ENCODE measurements around the gene GMPPB. TPM values are rescaled to one million over a fixed set of nuclear protein-coding genes. Genes with fewer than 3 reads are reported as not detected.

GMPPB gene
- total and polyA plus RNA-seq, 2 of the 8 experiments (the other 6 are each of a cell fraction or from before 2014, with no cell fraction given), result 20.9 to 23.9 TPM

DNA sequence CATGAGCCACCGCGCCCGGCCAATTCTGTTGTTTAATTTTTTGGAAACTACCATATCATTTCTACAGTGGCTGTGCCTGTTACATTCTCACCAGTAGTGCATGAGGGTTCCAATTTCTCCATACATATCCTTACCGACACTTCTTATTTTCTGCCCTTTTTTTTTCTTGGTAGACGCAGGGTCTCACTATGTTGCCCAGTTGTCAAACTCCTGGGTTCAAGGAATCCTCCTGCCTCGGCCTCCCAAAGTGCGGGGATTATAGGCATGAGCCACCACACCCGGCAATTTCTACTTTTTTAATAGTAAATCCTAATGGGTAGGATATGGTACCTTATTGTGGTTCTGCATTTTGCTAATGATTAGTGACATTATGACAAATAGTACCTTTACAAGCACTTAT lies 13.9 kb downstream of the GMPPB start (continued):
- TF ChIP-seq, protein P1, sequence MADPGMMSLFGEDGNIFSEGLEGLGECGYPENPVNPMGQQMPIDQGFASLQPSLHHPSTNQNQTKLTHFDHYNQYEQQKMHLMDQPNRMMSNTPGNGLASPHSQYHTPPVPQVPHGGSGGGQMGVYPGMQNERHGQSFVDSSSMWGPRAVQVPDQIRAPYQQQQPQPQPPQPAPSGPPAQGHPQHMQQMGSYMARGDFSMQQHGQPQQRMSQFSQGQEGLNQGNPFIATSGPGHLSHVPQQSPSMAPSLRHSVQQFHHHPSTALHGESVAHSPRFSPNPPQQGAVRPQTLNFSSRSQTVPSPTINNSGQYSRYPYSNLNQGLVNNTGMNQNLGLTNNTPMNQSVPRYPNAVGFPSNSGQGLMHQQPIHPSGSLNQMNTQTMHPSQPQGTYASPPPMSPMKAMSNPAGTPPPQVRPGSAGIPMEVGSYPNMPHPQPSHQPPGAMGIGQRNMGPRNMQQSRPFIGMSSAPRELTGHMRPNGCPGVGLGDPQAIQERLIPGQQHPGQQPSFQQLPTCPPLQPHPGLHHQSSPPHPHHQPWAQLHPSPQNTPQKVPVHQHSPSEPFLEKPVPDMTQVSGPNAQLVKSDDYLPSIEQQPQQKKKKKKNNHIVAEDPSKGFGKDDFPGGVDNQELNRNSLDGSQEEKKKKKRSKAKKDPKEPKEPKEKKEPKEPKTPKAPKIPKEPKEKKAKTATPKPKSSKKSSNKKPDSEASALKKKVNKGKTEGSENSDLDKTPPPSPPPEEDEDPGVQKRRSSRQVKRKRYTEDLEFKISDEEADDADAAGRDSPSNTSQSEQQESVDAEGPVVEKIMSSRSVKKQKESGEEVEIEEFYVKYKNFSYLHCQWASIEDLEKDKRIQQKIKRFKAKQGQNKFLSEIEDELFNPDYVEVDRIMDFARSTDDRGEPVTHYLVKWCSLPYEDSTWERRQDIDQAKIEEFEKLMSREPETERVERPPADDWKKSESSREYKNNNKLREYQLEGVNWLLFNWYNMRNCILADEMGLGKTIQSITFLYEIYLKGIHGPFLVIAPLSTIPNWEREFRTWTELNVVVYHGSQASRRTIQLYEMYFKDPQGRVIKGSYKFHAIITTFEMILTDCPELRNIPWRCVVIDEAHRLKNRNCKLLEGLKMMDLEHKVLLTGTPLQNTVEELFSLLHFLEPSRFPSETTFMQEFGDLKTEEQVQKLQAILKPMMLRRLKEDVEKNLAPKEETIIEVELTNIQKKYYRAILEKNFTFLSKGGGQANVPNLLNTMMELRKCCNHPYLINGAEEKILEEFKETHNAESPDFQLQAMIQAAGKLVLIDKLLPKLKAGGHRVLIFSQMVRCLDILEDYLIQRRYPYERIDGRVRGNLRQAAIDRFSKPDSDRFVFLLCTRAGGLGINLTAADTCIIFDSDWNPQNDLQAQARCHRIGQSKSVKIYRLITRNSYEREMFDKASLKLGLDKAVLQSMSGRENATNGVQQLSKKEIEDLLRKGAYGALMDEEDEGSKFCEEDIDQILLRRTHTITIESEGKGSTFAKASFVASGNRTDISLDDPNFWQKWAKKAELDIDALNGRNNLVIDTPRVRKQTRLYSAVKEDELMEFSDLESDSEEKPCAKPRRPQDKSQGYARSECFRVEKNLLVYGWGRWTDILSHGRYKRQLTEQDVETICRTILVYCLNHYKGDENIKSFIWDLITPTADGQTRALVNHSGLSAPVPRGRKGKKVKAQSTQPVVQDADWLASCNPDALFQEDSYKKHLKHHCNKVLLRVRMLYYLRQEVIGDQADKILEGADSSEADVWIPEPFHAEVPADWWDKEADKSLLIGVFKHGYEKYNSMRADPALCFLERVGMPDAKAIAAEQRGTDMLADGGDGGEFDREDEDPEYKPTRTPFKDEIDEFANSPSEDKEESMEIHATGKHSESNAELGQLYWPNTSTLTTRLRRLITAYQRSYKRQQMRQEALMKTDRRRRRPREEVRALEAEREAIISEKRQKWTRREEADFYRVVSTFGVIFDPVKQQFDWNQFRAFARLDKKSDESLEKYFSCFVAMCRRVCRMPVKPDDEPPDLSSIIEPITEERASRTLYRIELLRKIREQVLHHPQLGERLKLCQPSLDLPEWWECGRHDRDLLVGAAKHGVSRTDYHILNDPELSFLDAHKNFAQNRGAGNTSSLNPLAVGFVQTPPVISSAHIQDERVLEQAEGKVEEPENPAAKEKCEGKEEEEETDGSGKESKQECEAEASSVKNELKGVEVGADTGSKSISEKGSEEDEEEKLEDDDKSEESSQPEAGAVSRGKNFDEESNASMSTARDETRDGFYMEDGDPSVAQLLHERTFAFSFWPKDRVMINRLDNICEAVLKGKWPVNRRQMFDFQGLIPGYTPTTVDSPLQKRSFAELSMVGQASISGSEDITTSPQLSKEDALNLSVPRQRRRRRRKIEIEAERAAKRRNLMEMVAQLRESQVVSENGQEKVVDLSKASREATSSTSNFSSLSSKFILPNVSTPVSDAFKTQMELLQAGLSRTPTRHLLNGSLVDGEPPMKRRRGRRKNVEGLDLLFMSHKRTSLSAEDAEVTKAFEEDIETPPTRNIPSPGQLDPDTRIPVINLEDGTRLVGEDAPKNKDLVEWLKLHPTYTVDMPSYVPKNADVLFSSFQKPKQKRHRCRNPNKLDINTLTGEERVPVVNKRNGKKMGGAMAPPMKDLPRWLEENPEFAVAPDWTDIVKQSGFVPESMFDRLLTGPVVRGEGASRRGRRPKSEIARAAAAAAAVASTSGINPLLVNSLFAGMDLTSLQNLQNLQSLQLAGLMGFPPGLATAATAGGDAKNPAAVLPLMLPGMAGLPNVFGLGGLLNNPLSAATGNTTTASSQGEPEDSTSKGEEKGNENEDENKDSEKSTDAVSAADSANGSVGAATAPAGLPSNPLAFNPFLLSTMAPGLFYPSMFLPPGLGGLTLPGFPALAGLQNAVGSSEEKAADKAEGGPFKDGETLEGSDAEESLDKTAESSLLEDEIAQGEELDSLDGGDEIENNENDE (IDR thresholded peaks at IDR 0.05; ENCODE audit: insufficient replicate concordance, low read length), result no peak
- TF ChIP-seq POLR2AphosphoS5 (IDR thresholded peaks at IDR 0.05; ENCODE audit: low read depth, low read length), result no peak
- TF ChIP-seq SUZ12 (IDR thresholded peaks at IDR 0.05; ENCODE audit: low read length), result no peak
- TF ChIP-seq SRF (IDR thresholded peaks at IDR 0.05; ENCODE audit: low read depth, low read length), result no peak

Data from H1 (cell line).